ENCODE data around the gene PEX5.
"Not testable (repeated sequence)": the region's sequence is repeated elsewhere in the genome, so short reads cannot be mapped to it uniquely, and the experiment has no call there.

The PEX5 gene

DNA sequence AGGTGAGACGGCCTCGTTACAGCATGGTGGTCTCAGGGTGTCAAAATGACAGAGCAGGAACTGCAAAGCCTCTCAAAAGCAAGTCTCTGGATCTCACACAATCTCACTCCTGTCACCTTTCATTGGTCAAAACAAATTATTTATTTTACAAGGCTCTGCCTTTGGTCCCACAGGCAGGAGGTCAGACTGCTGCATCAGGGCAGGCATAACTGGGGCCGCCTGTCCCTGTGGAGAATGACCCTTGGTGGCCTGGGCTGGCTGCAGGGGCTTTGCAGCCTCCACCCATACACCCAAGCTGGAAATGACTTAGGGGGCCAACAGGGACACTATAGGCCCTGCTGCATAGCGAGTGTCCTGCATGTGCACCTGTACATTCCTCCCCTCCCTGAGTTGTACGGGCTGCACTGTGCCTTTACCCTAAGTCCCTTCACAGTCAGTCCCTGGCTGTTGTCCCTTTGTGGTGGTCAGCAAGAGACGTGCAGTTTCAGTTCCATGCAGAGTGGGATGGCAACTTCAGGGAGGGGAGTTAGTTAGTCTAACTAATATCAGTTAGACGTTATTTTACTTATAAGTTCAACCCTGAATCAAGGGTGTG is 28.1 kb downstream of the PEX5 start:
- Histone ChIP-seq H3K4me3 (ENCODE audit: low read depth, low read length) (no peak overlapping the region), H3K27ac (ENCODE audit: low read depth, low read length) (no peak overlapping the region), H3K9ac (ENCODE audit: low read length) (no peak overlapping the region), H3K9me3 (ENCODE audit: control insufficient read depth, insufficient read depth, low read depth, low read length) (peaks cover 8% of the 10 kb centered on the region; the same call in 1 of the 2 replicates), H3K27me3 (ENCODE audit: control insufficient read depth, insufficient read depth, low read length) (no peaks in the 10 kb centered on the region), H3K4me1 (ENCODE audit: control insufficient read depth, insufficient read depth, low read length) (peaks cover 12% of the 10 kb centered on the region; the same call in 1 of the 2 replicates), H3K36me3 (ENCODE audit: control insufficient read depth, insufficient read depth, low read length) (peaks cover 3% of the 10 kb centered on the region)

DNA sequence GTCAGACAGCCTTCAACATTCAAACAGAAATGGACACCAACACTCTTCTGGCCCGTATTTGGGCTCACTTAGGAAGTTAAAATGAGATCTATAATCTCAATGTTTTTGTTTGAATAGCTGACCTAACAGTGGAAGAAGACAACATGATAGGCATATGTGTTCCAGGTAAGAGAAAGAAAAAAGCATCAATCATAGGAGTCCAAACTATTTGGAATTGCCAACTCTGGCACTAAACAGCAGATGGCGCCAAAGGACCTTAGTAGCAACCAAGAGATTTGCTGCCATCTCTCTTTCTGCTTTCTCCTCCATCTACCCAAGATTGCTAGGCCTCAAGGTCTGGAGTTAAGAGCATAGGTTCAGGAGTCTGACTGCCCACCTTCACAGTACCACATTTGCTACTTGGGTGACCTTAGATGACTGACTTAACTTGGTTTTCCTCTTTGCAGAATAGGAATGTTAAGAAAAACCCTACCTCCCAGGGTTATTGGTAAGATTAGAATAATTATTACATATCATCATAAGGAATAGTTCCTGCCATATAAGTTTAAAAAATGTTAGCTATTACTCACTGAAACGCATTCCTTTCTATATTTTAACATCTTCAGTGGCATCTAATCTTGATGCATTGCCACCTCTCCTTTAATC is 30.2 kb downstream of the PEX5 start:
- Histone ChIP-seq H3K36me3 (ENCODE audit: control insufficient read depth, insufficient read depth, low read length) (no peaks in the 10 kb centered on the region), H3K4me1 (ENCODE audit: control insufficient read depth, insufficient read depth, low read length) (peaks cover 14% of the 10 kb centered on the region; the same call in 1 of the 2 replicates), H3K4me3 (ENCODE audit: low read depth, low read length) (no peak overlapping the region), H3K27me3 (ENCODE audit: control insufficient read depth, insufficient read depth, low read length) (no peaks in the 10 kb centered on the region), H3K9me3 (ENCODE audit: control insufficient read depth, insufficient read depth, low read depth, low read length) (peaks cover 10% of the 10 kb centered on the region; the same call in 1 of the 2 replicates), H3K9ac (ENCODE audit: low read length) (no peak overlapping the region), H3K27ac (ENCODE audit: low read depth, low read length) (no peak overlapping the region)

DNA sequence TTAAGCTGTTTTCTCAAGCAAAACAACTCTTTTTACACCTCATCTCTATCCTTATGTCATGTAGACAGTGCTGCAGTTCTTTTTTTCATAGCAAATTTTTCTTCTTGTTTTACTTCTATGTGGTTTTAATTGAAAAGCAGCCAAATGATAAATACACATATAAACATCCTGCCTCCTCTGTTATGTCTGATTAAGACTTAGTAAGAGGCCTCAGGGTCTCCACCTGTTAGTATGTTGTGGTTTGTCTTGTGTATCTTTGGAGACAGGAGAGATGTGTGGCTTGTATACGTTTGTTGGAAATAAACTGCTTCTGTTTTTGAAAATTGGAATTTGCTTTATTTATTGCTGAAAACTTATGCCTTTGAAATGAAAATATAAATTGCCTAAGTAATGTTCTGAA is 32.0 kb downstream of the PEX5 start:
- Histone ChIP-seq H3K9ac (ENCODE audit: low read length) (no peak overlapping the region), H3K36me3 (ENCODE audit: control insufficient read depth, insufficient read depth, low read length) (no peaks in the 10 kb centered on the region), H3K27ac (ENCODE audit: low read depth, low read length) (no peak overlapping the region), H3K27me3 (ENCODE audit: control insufficient read depth, insufficient read depth, low read length) (no peaks in the 10 kb centered on the region), H3K4me3 (ENCODE audit: low read depth, low read length) (no peak overlapping the region), H3K4me1 (ENCODE audit: control insufficient read depth, insufficient read depth, low read length) (peaks cover 14% of the 10 kb centered on the region; the same call in 1 of the 2 replicates), H3K9me3 (ENCODE audit: control insufficient read depth, insufficient read depth, low read depth, low read length) (peaks cover 5% of the 10 kb centered on the region; the same call in 1 of the 2 replicates)

DNA sequence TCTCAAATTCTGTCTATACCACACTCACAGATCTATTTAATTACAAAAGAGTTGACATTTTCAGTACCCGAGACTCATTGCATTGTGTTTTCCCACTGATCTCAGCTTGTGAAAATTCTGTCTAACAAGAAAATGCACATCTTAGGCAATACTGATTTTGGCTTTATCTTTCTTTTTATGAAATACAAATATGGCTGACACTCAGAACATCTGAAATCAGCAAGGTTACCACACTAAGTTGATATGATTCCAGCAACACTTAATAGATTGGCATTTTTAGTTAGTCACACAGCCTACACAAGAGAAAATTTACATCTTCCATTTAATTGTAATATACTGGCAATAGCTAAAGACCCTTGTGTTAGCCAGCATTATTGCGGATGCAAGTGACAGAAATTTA is 40.3 kb downstream of the PEX5 start:
- Histone ChIP-seq H3K36me3 (ENCODE audit: control insufficient read depth, insufficient read depth, low read length) (no peaks in the 10 kb centered on the region), H3K27ac (ENCODE audit: low read depth, low read length) (no peak overlapping the region), H3K4me3 (ENCODE audit: low read depth, low read length) (no peak overlapping the region), H3K27me3 (ENCODE audit: control insufficient read depth, insufficient read depth, low read length) (no peaks in the 10 kb centered on the region), H3K9me3 (ENCODE audit: control insufficient read depth, insufficient read depth, low read depth, low read length) (no peaks in the 10 kb centered on the region; the same call in 1 of the 2 replicates), H3K9ac (ENCODE audit: low read length) (no peak overlapping the region), H3K4me1 (ENCODE audit: control insufficient read depth, insufficient read depth, low read length) (no peaks in the 10 kb centered on the region)

DNA sequence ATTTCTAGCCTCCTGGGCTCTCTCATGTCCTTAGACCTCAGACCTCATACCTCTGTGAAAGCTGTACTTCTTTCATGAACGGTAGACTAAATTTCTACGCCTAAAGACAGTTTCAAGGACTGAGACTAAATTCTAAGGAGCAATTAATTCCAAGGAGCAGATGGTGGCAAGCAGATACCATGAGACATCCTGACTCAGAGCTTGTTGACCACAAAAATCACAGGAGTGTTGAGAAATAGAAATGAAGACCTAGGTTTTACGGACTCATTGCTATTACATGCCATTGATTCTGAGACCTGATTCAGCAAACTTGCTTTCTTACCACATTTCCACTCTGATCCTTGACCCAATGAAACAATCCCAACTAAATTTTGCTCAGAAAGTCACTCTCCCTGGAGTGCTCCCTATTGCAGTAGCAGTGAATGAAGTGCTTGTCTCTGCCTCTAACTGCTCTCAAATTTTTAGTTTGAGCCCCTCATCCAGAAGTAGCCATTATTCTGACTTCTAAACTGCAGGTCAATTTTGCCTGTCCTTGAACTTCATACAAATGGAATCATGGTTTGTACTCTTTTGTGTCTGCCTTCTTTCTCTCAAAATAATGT is 52.0 kb downstream of the PEX5 start:
- no peaks in the 10 kb centered on the region for H3K36me3 ChIP-seq (ENCODE audit: control insufficient read depth, insufficient read depth, low read length)

DNA sequence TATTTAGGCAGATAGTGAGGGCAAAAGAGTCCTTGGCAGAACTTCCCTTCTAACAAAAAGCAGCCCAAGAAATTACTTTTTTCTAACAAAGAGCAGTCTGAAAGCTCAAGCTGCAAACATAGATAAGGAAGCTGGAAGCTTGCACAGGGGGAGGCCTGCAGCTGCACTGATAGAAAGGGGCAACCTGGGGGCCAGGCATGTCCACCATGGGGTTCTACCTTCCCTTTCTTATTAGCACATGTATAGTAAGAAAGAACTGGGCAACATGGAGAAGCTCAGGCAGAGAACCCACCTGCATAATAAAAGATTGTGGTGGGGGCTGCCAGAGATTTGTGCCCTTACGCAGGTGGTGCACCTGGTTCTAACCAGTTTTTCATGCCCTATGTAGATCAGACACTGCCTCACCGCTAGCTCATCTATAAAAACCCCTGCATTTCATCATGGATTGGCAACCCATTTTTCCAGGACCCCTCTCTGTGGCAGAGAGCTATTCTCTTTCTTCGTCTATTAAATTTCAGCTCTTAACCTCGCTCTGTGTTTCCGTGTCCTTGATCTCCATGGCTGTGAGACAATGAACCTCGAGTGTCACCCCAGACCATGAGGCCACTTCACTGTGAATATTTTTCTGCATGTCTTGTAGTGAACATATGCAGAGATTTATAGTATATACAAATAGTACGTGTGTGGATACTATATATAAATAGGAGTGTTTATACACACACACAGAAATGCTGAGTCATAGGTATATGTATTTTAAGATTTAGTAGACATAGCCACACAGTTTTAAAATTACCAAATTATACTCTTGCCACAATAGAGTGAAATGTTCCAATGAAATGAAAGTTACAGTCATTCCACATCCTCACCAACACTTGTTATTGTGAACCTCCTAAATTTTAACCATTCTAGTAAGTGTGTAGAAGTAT is 53.0 kb downstream of the PEX5 start:
- no peaks in the 10 kb centered on the region for H3K36me3 ChIP-seq (ENCODE audit: control insufficient read depth, insufficient read depth, low read length)
- no peak overlapping the region for H3K4me3 ChIP-seq (ENCODE audit: low read depth, low read length)
- 0 out of 2 replicates have a peak, but pooled peaks cover 4% of the 10 kb centered on the region for H3K9me3 ChIP-seq (ENCODE audit: control insufficient read depth, insufficient read depth, low read depth, low read length)

More for the DNA sequence above, 52.0 kb downstream of the PEX5 start:
- no peak overlapping the region for H3K4me3 ChIP-seq (ENCODE audit: low read depth, low read length)
- H3K27me3 ChIP-seq (ENCODE audit: control insufficient read depth, insufficient read depth, low read length): no peaks in the 10 kb centered on the region
- H3K9me3 ChIP-seq (ENCODE audit: control insufficient read depth, insufficient read depth, low read depth, low read length): 0 out of 2 replicates have a peak, but pooled peaks cover 4% of the 10 kb centered on the region
- H3K27ac ChIP-seq (ENCODE audit: low read depth, low read length): no peak overlapping the region
- no peak overlapping the region for H3K9ac ChIP-seq (ENCODE audit: low read length)
- H3K4me1 ChIP-seq (ENCODE audit: control insufficient read depth, insufficient read depth, low read length): no peaks in the 10 kb centered on the region

DNA sequence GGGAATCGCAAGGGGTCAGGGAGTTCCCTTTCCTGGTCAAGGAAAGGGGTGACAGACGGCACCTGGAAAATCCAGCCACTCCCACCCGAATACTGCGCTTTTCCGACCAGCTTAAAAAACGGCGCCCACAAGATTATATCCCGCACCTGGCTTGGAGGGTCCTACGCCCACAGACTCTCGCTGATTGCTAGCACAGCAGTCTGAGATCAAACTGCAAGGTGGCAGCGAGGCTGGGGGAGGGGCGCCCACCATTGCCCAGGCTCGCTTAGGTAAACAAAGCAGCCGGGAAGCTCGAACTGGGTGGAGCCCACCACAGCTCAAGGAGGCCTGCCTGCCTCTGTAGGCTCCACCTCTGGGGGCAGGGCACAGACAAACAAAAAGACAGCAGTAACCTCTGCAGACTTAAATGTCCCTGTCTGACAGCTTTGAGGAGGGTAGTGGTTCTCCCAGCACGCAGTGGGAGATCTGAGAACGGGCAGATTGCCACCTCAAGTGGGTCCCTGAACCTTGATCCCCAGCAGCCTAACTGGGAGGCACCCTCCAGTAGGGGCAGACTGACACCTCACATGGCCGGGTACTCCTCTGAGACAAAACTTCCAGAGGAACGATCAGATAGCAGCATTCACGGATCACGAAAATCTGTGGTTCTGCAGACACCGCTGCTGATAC is 62.0 kb downstream of the PEX5 start:
- peaks cover 11% of the 10 kb centered on the region for H3K9me3 ChIP-seq (ENCODE audit: control insufficient read depth, insufficient read depth, low read depth, low read length)
- H3K36me3 ChIP-seq (ENCODE audit: control insufficient read depth, insufficient read depth, low read length); H3K27ac ChIP-seq (ENCODE audit: low read depth, low read length); H3K9ac ChIP-seq (ENCODE audit: low read length); H3K4me3 ChIP-seq (ENCODE audit: low read depth, low read length); H3K27me3 ChIP-seq (ENCODE audit: control insufficient read depth, insufficient read depth, low read length); H3K4me1 ChIP-seq (ENCODE audit: control insufficient read depth, insufficient read depth, low read length): not testable (repeated sequence)

More for the DNA sequence above, 53.0 kb downstream of the PEX5 start:
- Histone ChIP-seq H3K9ac (ENCODE audit: low read length) (no peak overlapping the region), H3K27ac (ENCODE audit: low read depth, low read length) (no peak overlapping the region), H3K4me1 (ENCODE audit: control insufficient read depth, insufficient read depth, low read length) (no peaks in the 10 kb centered on the region), H3K27me3 (ENCODE audit: control insufficient read depth, insufficient read depth, low read length) (no peaks in the 10 kb centered on the region)

DNA sequence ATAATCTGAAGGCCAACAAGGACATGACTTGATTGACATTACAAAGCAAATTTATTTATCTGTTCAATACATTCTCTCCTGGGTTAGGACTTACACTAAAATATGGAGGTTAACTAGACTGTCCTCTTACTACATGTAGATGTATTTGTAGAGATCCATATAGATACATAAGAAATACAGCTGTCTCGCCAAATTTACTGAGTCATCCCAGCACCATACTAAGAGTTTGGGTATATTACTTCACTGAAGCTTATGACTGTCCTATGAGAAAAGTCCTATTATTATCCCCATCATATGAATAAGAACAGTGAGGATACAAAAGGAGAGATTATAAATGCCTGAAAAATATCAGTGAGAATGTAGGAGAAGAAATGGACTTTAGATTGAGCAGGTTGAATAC is 69.6 kb downstream of the PEX5 start:
- H3K4me1 ChIP-seq (ENCODE audit: control insufficient read depth, insufficient read depth, low read length): no peaks in the 10 kb centered on the region
- H3K4me3 ChIP-seq (ENCODE audit: low read depth, low read length): no peak overlapping the region
- H3K27ac ChIP-seq (ENCODE audit: low read depth, low read length): no peak overlapping the region
- no peaks in the 10 kb centered on the region for H3K36me3 ChIP-seq (ENCODE audit: control insufficient read depth, insufficient read depth, low read length)
- no peaks in the 10 kb centered on the region; the same call in 1 of the 2 replicates for H3K9me3 ChIP-seq (ENCODE audit: control insufficient read depth, insufficient read depth, low read depth, low read length)
- H3K27me3 ChIP-seq (ENCODE audit: control insufficient read depth, insufficient read depth, low read length): no peaks in the 10 kb centered on the region
- no peak overlapping the region for H3K9ac ChIP-seq (ENCODE audit: low read length)
